ENCODE data around the gene RBM14. TPM values are rescaled to one million over a fixed set of nuclear protein-coding genes. Genes with fewer than 3 reads are reported as not detected.

The RBM14 gene
- total RNA-seq, 2 experiments from 2014 or later, result 239 to 250 TPM

DNA sequence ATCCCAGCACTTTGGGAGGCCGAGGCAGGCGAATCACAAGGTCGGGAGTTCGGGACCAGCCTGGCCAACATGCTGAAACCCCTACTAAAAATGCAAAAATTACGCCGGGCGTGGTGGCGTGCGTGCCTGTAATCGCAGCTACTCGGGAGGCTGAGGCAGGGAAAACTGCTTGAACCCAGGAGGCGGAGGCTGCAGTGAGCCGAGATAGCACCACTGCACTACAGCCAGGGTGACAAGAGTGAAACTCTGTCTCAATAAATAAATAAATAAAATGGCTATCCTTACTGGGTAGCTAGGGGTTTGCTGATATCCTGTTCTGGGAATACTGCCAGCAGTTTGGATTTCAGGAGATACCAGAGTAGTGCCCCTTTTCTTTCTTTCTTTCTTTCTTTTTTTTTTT lies 2.4 kb upstream of the RBM14 start:
- Mint-ChIP-seq H3K4me1 (ENCODE audit: low read depth) (peaks cover 42% of the 10 kb centered on the region), H3K9me3 (no peaks in the 10 kb centered on the region), H3K4me3 (no peak overlapping the region), H3K36me3 (ENCODE audit: low read depth) (peaks cover 30% of the 10 kb centered on the region), H3K27me3 (no peaks in the 10 kb centered on the region), H3K27ac (no peak overlapping the region)
- Histone ChIP-seq H3K4me1 (ENCODE audit: insufficient read depth, low read length) (peaks cover 27% of the 10 kb centered on the region), H3K27me3 (ENCODE audit: control insufficient read depth in 1 of 2, insufficient read depth in 2 of 2, low read length in 2 of 2) (no peaks in the 10 kb centered on the region), H3K36me3 (ENCODE audit: insufficient read depth, low read length) (peaks cover 13% of the 10 kb centered on the region), H3K9me3 (ENCODE audit: control insufficient read depth in 1 of 2, insufficient read depth in 1 of 2, low read length in 2 of 2) (no peaks in the 10 kb centered on the region), H3K27ac (ENCODE audit: low read depth in 1 of 2, low read length in 2 of 2) (no peak overlapping the region), H3K4me3 (ENCODE audit: low read length) (no peak overlapping the region)
- ChIA-PET CTCF (interaction anchor here (1.0 to 1.3 kb wide), 2 partner anchors 21 to 64 kb away, joined by 3 read pairs; partner anchors contain the start of genes CCDC87 and CCS), POLR2A (no interaction called here)
- ATAC-seq (ENCODE audit: poor library complexity) (no peak), DNase-seq (peak in 1 of 14 experiments; percentile 15)
- intact Hi-C loops (cut with DNase I, micrococcal nuclease), result no loop called here
- TF ChIP-seq, protein P1, sequence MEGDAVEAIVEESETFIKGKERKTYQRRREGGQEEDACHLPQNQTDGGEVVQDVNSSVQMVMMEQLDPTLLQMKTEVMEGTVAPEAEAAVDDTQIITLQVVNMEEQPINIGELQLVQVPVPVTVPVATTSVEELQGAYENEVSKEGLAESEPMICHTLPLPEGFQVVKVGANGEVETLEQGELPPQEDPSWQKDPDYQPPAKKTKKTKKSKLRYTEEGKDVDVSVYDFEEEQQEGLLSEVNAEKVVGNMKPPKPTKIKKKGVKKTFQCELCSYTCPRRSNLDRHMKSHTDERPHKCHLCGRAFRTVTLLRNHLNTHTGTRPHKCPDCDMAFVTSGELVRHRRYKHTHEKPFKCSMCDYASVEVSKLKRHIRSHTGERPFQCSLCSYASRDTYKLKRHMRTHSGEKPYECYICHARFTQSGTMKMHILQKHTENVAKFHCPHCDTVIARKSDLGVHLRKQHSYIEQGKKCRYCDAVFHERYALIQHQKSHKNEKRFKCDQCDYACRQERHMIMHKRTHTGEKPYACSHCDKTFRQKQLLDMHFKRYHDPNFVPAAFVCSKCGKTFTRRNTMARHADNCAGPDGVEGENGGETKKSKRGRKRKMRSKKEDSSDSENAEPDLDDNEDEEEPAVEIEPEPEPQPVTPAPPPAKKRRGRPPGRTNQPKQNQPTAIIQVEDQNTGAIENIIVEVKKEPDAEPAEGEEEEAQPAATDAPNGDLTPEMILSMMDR (IDR thresholded peaks at IDR 0.05), result no peak

DNA sequence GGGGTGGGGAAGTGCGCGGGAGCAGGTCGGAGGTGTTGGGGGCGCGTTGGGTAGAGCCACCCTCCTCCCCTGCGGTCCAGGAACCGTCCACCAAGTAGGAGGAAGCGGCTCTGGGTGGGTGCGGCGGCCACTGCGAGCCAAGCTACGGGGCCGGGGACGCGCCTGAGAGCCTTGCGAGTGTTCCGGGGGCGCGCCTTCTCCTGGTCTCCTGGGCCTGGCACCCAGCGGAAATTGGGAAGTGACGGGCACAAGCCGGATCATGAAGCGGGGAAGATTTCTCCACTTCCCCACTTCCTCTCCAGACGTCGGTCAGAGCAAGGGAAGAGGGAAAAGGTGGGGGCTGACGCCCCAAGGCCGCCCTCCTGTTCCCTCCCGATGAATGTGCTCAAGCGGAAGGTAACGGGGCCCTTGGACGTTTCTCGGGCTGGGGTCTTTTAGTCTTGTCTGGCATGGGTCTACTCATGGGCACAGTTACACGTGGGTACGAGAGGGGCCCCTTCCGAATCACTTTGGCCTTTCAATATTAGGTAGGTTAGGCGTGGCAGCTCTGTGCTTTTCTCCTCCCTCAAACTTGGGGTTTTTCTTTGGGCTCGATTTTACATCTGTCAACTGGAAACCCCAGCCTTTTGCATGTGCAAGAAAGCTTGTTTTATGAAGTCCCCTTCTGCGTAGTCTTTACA lies 865 bp downstream of the RBM14 start:
- Histone ChIP-seq H3K36me3 (ENCODE audit: insufficient read depth, low read length) (peaks cover 32% of the 10 kb centered on the region), H3K4me3 (ENCODE audit: low read length) (peak overlapping the region; percentile 99), H3K4me1 (ENCODE audit: insufficient read depth, low read length) (peaks cover 57% of the 10 kb centered on the region), H3K27me3 (ENCODE audit: control insufficient read depth in 1 of 2, insufficient read depth in 2 of 2, low read length in 2 of 2) (no peaks in the 10 kb centered on the region), H3K27ac (ENCODE audit: low read depth in 1 of 2, low read length in 2 of 2) (peak overlapping the region; percentile 96 to 98), H3K9me3 (ENCODE audit: control insufficient read depth in 1 of 2, insufficient read depth in 1 of 2, low read length in 2 of 2) (no peaks in the 10 kb centered on the region)
- Mint-ChIP-seq H3K4me3 (peak overlapping the region; percentile 99), H3K36me3 (ENCODE audit: low read depth) (peaks cover 53% of the 10 kb centered on the region), H3K4me1 (ENCODE audit: low read depth) (peaks cover 58% of the 10 kb centered on the region), H3K27ac (peak overlapping the region; percentile 94), H3K9me3 (no peaks in the 10 kb centered on the region), H3K27me3 (no peaks in the 10 kb centered on the region)
- ChIA-PET POLR2A (interaction anchor here (0.5 to 16.0 kb wide), 34 partner anchors 7 to 666 kb away, joined by 3 to 511 read pairs (median 5); partner anchors contain the start of genes ACTN3, CCDC87, CCS and CTSF), CTCF (interaction anchor here (0.6 to 5.9 kb wide), 5 partner anchors 21 to 178 kb away, joined by 3 to 47 read pairs (median 19); partner anchors contain the start of genes CCDC87, CCS, MRPL11 and RBM4)
- TF ChIP-seq, protein P1 (IDR thresholded peaks at IDR 0.05), result no peak
- intact Hi-C loops (cut with DNase I, micrococcal nuclease), result loop anchor here in 1 of 2 experiments (1.0 to 5.0 kb wide), 2 partner anchors 24 to 150 kb away; partner anchors contain the start of genes CCDC87, CCS and PELI3
- ATAC-seq (ENCODE audit: poor library complexity), result no peak
- DNase-seq, result peak in 2 of 14 experiments; percentile 76

DNA sequence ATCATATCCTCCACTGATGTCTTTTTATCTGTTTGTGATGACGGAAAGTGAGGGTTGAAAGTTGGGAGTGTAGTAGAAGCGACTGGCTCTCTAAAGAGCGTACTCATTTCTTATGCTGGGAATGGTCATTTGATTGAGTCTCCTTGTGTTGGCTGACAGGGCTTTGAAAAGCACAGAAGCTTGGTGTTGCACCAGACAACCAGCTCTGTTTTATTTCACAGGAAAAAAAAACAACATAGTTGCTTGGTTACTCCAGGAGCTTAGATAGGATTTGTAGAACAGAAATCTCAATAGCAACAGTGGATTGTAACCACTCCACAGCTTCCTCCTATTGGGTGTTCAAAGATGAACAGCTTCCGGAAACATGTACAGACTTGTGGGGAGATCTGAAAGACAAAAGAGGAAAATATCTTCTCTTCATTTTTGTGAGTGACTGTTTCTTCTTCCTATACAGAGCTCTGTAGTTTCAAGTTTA lies 2.7 kb downstream of the RBM14 start:
- Histone ChIP-seq H3K9me3 (ENCODE audit: control insufficient read depth in 1 of 2, insufficient read depth in 1 of 2, low read length in 2 of 2) (no peaks in the 10 kb centered on the region), H3K27me3 (ENCODE audit: control insufficient read depth in 1 of 2, insufficient read depth in 2 of 2, low read length in 2 of 2) (no peaks in the 10 kb centered on the region), H3K4me1 (ENCODE audit: insufficient read depth, low read length) (peaks cover 74% of the 10 kb centered on the region), H3K36me3 (ENCODE audit: insufficient read depth, low read length) (peaks cover 49% of the 10 kb centered on the region), H3K27ac (ENCODE audit: low read depth in 1 of 2, low read length in 2 of 2) (peak overlapping the region; percentile 96 to 98), H3K4me3 (ENCODE audit: low read length) (peak overlapping the region; percentile 99)
- H3K4me3 Mint-ChIP-seq, result peak overlapping the region; percentile 99
- peak overlapping the region; percentile 94 for H3K27ac Mint-ChIP-seq
- TF ChIP-seq, protein P1 (IDR thresholded peaks at IDR 0.05), result no peak
- H3K9me3 Mint-ChIP-seq, result no peaks in the 10 kb centered on the region
- ChIA-PET POLR2A (interaction anchor here (0.6 to 16.0 kb wide), 17 partner anchors 9 to 1194 kb away, joined by 3 to 511 read pairs (median 4); partner anchors contain the start of genes CCDC87, CCS, DPP3 and MRPL11), CTCF (interaction anchor here (0.7 to 5.9 kb wide), 6 partner anchors 19 to 180 kb away, joined by 3 to 47 read pairs (median 4); partner anchors contain the start of genes BBS1, CCDC87, MRPL11 and RBM4)
- H3K27me3 Mint-ChIP-seq, result no peaks in the 10 kb centered on the region
- H3K4me1 Mint-ChIP-seq (ENCODE audit: low read depth), result peaks cover 76% of the 10 kb centered on the region
- DNase-seq (peak in 5 of 14 experiments; percentile 11 to 90 (median 86)), ATAC-seq (ENCODE audit: poor library complexity) (peak; percentile 53)
- intact Hi-C loops (cut with DNase I, micrococcal nuclease), result loop anchor here (1.0 to 5.0 kb wide), 2 partner anchors 19 to 152 kb away; partner anchors contain the start of genes PELI3 (in 1 of the 2) and RBM4 (in 1 of the 2)
- H3K36me3 Mint-ChIP-seq (ENCODE audit: low read depth), result peaks cover 71% of the 10 kb centered on the region

Data from CD4-positive, alpha-beta T cell (primary cell).